ENCODE measurements around the gene DLG2. TPM values are rescaled to one million over a fixed set of nuclear protein-coding genes. Genes with fewer than 3 reads are reported as not detected.

DLG2 gene
- total and polyA plus RNA-seq, 4 donors: 0.30 to 5.5 (median 0.68) TPM

- Histone ChIP-seq H3K27me3 (ENCODE audit: control insufficient read depth in 4 of 4, insufficient read depth in 4 of 4, low read length in 3 of 4) (no peaks in the 10 kb centered on the region), H3K9me3 (ENCODE audit: control insufficient read depth in 4 of 4, low read length in 3 of 4) (no peaks in the 10 kb centered on the region), H3K9ac (ENCODE audit: low read depth in 1 of 2, low read length in 2 of 2) (no peak overlapping the region), H3K27ac (ENCODE audit: low read depth in 1 of 2, low read length in 2 of 2) (no peak overlapping the region), H3K4me1 (ENCODE audit: control insufficient read depth in 4 of 4, insufficient read depth in 4 of 4, low read length in 3 of 4) (no peaks in the 10 kb centered on the region), H3K4me3 (ENCODE audit: low read depth in 1 of 3, low read length in 3 of 3) (no peak overlapping the region), H3K36me3 (ENCODE audit: control insufficient read depth in 4 of 4, insufficient read depth in 3 of 4, low read depth in 1 of 4, low read length in 3 of 4) (no peaks in the 10 kb centered on the region)
- WGBS: 83% methylated on average over 2 of the region's 2 CpGs
- DNase-seq (ENCODE audit: low spot score): no peak
- TF ChIP-seq YY1 (IDR thresholded peaks at IDR 0.05) (no peak), REST (IDR thresholded peaks at IDR 0.05) (no peak), FOXA2 (IDR thresholded peaks at IDR 0.05) (no peak), JUND (IDR thresholded peaks at IDR 0.05) (no peak), HNF4A (conservative IDR thresholded peaks at IDR 0.05) (no peak), SP1 (IDR thresholded peaks at IDR 0.05) (no peak), ZBTB33 (IDR thresholded peaks at IDR 0.05) (no peak), CTCF (IDR thresholded peaks at IDR 0.05; ENCODE audit: low read depth, low read length, missing input control) (no peak), EGR1 (IDR thresholded peaks at IDR 0.05; ENCODE audit: low read depth in 2 of 2) (no peak), RXRA (IDR thresholded peaks at IDR 0.05) (no peak), MAX (IDR thresholded peaks at IDR 0.05) (no peak), TAF1 (conservative IDR thresholded peaks at IDR 0.05) (no peak), NR2F2 (IDR thresholded peaks at IDR 0.05) (no peak), ATF3 (IDR thresholded peaks at IDR 0.05) (no peak), GABPA (IDR thresholded peaks at IDR 0.05 in 1 of 2, conservative IDR thresholded peaks at IDR 0.05 in 1 of 2) (no peak), HNF4G (IDR thresholded peaks at IDR 0.05) (no peak), FOXA1 (IDR thresholded peaks at IDR 0.05) (no peak), RAD21 (IDR thresholded peaks at IDR 0.05) (no peak)
Observed at GRCh38 chr11:83410605-83411565, 2216.3 kb downstream of the DLG2 start.
